ENCODE data around the gene BAIAP3. TPM values are rescaled to one million over a fixed set of nuclear protein-coding genes. Genes with fewer than 3 reads are reported as not detected.

Gene BAIAP3
- total RNA-seq, 2 experiments from 2014 or later: 3.4 to 3.9 TPM

- no peaks in the 10 kb centered on the region for H3K9me3 Mint-ChIP-seq
- H3K36me3 Mint-ChIP-seq (ENCODE audit: low read depth): peaks cover 13% of the 10 kb centered on the region
- H3K4me1 Mint-ChIP-seq: peaks cover 45% of the 10 kb centered on the region
- no peak overlapping the region for H3K4me3 Mint-ChIP-seq
- DNase-seq: no peak
- no peaks in the 10 kb centered on the region for H3K27me3 Mint-ChIP-seq
- ChIA-PET CTCF (no interaction called here), POLR2A (no interaction called here)
- no peak overlapping the region for H3K27ac Mint-ChIP-seq
Observed at GRCh38 chr16:1306334-1306733, 27.1 kb upstream of the BAIAP3 start.

- ChIA-PET POLR2A (interaction anchor here (0.8 to 1.8 kb wide), 11 partner anchors 7 to 519 kb away, joined by 3 to 12 read pairs (median 5); partner anchors contain the start of genes FAHD1, NUBP2, SPSB3 and UQCC4), CTCF (interaction anchor here (1.6 kb wide), 1 partner anchor 7 kb away, joined by 4 read pairs; no protein-coding TSS in a partner anchor)
- Mint-ChIP-seq H3K27me3 (no peaks in the 10 kb centered on the region), H3K4me1 (peaks cover 51% of the 10 kb centered on the region), H3K9me3 (no peaks in the 10 kb centered on the region), H3K27ac (peak overlapping the region; percentile 96), H3K36me3 (ENCODE audit: low read depth) (peaks cover 21% of the 10 kb centered on the region), H3K4me3 (peak overlapping the region; percentile 80)
- DNase-seq: no peak
Observed at GRCh38 chr16:1308036-1308976, 25.1 kb upstream of the BAIAP3 start.

- Mint-ChIP-seq H3K4me1 (peaks cover 45% of the 10 kb centered on the region), H3K9me3 (no peaks in the 10 kb centered on the region), H3K36me3 (ENCODE audit: low read depth) (peaks cover 27% of the 10 kb centered on the region), H3K27me3 (no peaks in the 10 kb centered on the region), H3K4me3 (peak within 1 kb of the TSS; percentile 100), H3K27ac (peak within 1 kb of the TSS; percentile 96)
- DNase-seq: peak; percentile 98
- ChIA-PET CTCF (interaction anchor here (1.6 kb wide), 1 partner anchor 8 kb away, joined by 4 read pairs; no protein-coding TSS in a partner anchor), POLR2A (interaction anchor here (0.6 to 3.8 kb wide), 18 partner anchors 8 to 518 kb away, joined by 3 to 13 read pairs (median 4); partner anchors contain the start of genes CRAMP1, FAHD1, IFT140 and MAPK8IP3)
Observed at GRCh38 chr16:1308977-1309885, 24.2 kb upstream of the BAIAP3 start, which contains the start of gene UBE2I. UBE2I (plus strand) TSS chr16:1309636; CDS start chr16:1314031, 4,395 bp downstream.

- peak; percentile 63 for DNase-seq
- H3K27ac Mint-ChIP-seq: peak overlapping the region; percentile 94
- peak overlapping the region; percentile 100 for H3K4me3 Mint-ChIP-seq
- CTCF ChIA-PET: interaction anchor here (1.6 kb wide), 1 partner anchor 9 kb away, joined by 4 read pairs; no protein-coding TSS in a partner anchor
- peaks cover 38% of the 10 kb centered on the region for H3K4me1 Mint-ChIP-seq
- no peaks in the 10 kb centered on the region for H3K27me3 Mint-ChIP-seq
- H3K9me3 Mint-ChIP-seq: no peaks in the 10 kb centered on the region
- H3K36me3 Mint-ChIP-seq (ENCODE audit: low read depth): peaks cover 30% of the 10 kb centered on the region
- POLR2A ChIA-PET: interaction anchor here (0.8 to 3.8 kb wide), 15 partner anchors 9 to 655 kb away, joined by 3 to 13 read pairs (median 5); partner anchors contain the start of genes CRAMP1, IFT140, MAPK8IP3 and NUBP2
Observed at GRCh38 chr16:1309888-1310831, 23.3 kb upstream of the BAIAP3 start.

GRCh38 chr16:1310832-1311200, 22.6 kb upstream of the BAIAP3 start:
- Mint-ChIP-seq H3K4me1 (peaks cover 38% of the 10 kb centered on the region), H3K36me3 (ENCODE audit: low read depth) (peaks cover 34% of the 10 kb centered on the region), H3K4me3 (peak overlapping the region; percentile 100), H3K27ac (peak overlapping the region; percentile 94), H3K27me3 (no peaks in the 10 kb centered on the region), H3K9me3 (no peaks in the 10 kb centered on the region)
- POLR2A ChIA-PET: interaction anchor here (1.0 to 3.8 kb wide), 4 partner anchors 13 to 654 kb away, joined by 3 to 13 read pairs (median 6); partner anchors contain the start of gene RPS2
- CTCF ChIA-PET: no interaction called here
- peak; percentile 61 for DNase-seq

- no peak for DNase-seq
- H3K4me1 Mint-ChIP-seq: peaks cover 38% of the 10 kb centered on the region
- H3K36me3 Mint-ChIP-seq (ENCODE audit: low read depth): peaks cover 38% of the 10 kb centered on the region
- H3K27ac Mint-ChIP-seq: peak overlapping the region; percentile 94
- CTCF ChIA-PET: no interaction called here
- POLR2A ChIA-PET: interaction anchor here (1.0 to 3.8 kb wide), 4 partner anchors 13 to 654 kb away, joined by 3 to 13 read pairs (median 6); partner anchors contain the start of gene RPS2
- peak overlapping the region; percentile 100 for H3K4me3 Mint-ChIP-seq
- H3K27me3 Mint-ChIP-seq: no peaks in the 10 kb centered on the region
- H3K9me3 Mint-ChIP-seq: no peaks in the 10 kb centered on the region
Observed at GRCh38 chr16:1311212-1311737, 22.2 kb upstream of the BAIAP3 start.

GRCh38 chr16:1311738-1312466, 21.5 kb upstream of the BAIAP3 start:
- Mint-ChIP-seq H3K4me3 (peak overlapping the region; percentile 100), H3K27ac (no peak overlapping the region), H3K4me1 (peaks cover 34% of the 10 kb centered on the region), H3K9me3 (no peaks in the 10 kb centered on the region), H3K27me3 (no peaks in the 10 kb centered on the region), H3K36me3 (ENCODE audit: low read depth) (peaks cover 44% of the 10 kb centered on the region)
- CTCF ChIA-PET: no interaction called here
- POLR2A ChIA-PET: interaction anchor here (1.6 to 3.8 kb wide), 3 partner anchors 12 to 67 kb away, joined by 5 to 13 read pairs (median 6); no protein-coding TSS in a partner anchor
- DNase-seq: no peak

- H3K4me1 Mint-ChIP-seq: peaks cover 34% of the 10 kb centered on the region
- no peak for DNase-seq
- no peaks in the 10 kb centered on the region for H3K27me3 Mint-ChIP-seq
- CTCF ChIA-PET: no interaction called here
- peak overlapping the region; percentile 17 for H3K4me3 Mint-ChIP-seq
- peaks cover 48% of the 10 kb centered on the region for H3K36me3 Mint-ChIP-seq (ENCODE audit: low read depth)
- no peaks in the 10 kb centered on the region for H3K9me3 Mint-ChIP-seq
- POLR2A ChIA-PET: interaction anchor here (1.6 to 3.8 kb wide), 2 partner anchors 18 to 66 kb away, joined by 5 to 13 read pairs; no protein-coding TSS in a partner anchor
- no peak overlapping the region for H3K27ac Mint-ChIP-seq
Observed at GRCh38 chr16:1312467-1312816, 21.0 kb upstream of the BAIAP3 start.

GRCh38 chr16:1312903-1313302, 20.5 kb upstream of the BAIAP3 start:
- H3K9me3 Mint-ChIP-seq: no peaks in the 10 kb centered on the region
- H3K4me1 Mint-ChIP-seq: peaks cover 34% of the 10 kb centered on the region
- no peaks in the 10 kb centered on the region for H3K27me3 Mint-ChIP-seq
- POLR2A ChIA-PET: interaction anchor here (3.8 kb wide), 1 partner anchor 18 kb away, joined by 13 read pairs; no protein-coding TSS in a partner anchor
- no peak overlapping the region for H3K4me3 Mint-ChIP-seq
- peaks cover 53% of the 10 kb centered on the region for H3K36me3 Mint-ChIP-seq (ENCODE audit: low read depth)
- CTCF ChIA-PET: no interaction called here
- no peak for DNase-seq
- no peak overlapping the region for H3K27ac Mint-ChIP-seq

GRCh38 chr16:1313721-1314369, 19.6 kb upstream of the BAIAP3 start:
- POLR2A ChIA-PET: no interaction called here
- CTCF ChIA-PET: interaction anchor here (0.6 kb wide), 1 partner anchor 594 kb away, joined by 3 read pairs; no protein-coding TSS in a partner anchor
- H3K4me3 Mint-ChIP-seq: no peak overlapping the region
- peaks cover 28% of the 10 kb centered on the region for H3K4me1 Mint-ChIP-seq
- H3K36me3 Mint-ChIP-seq (ENCODE audit: low read depth): peaks cover 61% of the 10 kb centered on the region
- no peak overlapping the region for H3K27ac Mint-ChIP-seq
- no peak for DNase-seq
- no peaks in the 10 kb centered on the region for H3K27me3 Mint-ChIP-seq
- H3K9me3 Mint-ChIP-seq: no peaks in the 10 kb centered on the region
